GM18858 (cell line): ENCODE measurements around the gene ACAP3.
"Not testable (repeated sequence)": the region's sequence is repeated elsewhere in the genome, so short reads cannot be mapped to it uniquely, and the experiment has no call there.

Source experiments
- ATAC-seq: cut with Tn5 transposase; IDR thresholded peaks from one replicate; pipeline ENCODE4 v1.9.1; 2021; ENCODE audit not compliant: unreplicated experiment

Gene ACAP3

DNA sequence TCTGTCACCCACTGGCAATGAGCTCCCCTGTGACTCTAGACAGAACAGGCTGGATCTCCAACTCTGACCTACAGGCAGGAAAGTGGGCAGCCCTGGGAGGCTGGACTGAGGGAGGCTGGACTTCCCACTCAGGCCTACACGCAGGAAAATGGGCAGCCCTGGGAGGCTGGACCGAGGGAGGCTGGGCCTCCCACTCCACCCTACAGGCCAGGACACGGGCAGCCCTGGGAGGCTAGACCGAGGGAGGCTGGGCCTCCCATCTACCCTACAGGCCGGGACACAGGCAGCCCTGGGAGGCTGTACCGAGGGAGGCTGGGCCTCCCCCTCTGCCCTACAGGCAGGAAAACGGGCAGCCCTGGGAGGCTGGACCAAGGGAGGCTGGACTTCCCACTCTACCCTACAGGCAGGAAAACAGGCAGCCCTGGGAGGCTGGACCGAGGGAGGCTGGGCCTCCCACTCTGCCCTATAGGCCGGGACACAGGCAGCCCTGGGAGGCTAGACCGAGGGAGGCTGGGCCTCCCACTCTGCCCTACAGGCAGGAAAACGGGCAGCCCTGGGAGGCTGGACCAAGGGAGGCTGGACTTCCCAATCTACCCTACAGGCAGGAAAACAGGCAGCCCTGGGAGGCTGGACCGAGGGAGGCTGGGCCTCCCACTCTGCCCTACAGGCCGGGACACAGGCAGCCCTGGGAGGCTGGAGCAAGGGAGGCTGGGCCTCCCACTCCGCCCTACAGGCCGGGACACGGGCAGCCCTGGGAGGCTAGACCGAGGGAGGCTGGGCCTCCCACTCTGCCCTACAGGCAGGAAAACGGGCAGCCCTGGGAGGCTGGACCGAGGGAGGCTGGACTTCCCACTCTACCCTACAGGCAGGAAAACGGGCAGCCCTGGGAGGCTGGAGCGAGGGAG lies 59.5 kb downstream of the ACAP3 start:
- ATAC-seq = not testable (repeated sequence)

DNA sequence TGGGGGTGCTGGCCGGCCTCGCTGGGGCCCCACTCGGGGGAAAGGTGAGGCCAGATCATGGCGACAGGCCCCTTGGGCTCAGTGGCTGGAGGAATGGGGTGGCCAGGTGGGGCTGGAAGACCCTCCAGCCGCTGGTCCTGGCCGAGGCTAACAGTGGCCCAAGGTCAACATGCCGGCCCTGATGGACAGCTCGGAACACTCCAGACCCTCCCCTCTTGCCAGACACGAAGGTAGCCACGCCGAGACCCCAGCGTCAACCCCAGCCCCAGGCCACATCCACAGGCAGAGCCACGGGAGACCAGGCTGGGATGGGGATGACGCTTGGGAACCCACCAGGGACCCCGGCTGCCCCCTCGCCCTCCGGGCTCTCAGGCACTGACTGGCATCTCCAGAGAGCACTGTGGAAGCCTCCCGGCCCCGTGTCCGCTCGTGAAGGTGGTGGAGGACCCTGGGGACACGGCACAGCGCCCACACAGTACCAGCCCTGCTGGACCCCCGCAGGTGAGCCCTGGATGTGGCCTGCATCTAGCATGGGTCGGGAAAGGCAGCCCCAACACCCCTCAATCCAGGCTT lies 60.3 kb downstream of the ACAP3 start:
- no peak for ATAC-seq

DNA sequence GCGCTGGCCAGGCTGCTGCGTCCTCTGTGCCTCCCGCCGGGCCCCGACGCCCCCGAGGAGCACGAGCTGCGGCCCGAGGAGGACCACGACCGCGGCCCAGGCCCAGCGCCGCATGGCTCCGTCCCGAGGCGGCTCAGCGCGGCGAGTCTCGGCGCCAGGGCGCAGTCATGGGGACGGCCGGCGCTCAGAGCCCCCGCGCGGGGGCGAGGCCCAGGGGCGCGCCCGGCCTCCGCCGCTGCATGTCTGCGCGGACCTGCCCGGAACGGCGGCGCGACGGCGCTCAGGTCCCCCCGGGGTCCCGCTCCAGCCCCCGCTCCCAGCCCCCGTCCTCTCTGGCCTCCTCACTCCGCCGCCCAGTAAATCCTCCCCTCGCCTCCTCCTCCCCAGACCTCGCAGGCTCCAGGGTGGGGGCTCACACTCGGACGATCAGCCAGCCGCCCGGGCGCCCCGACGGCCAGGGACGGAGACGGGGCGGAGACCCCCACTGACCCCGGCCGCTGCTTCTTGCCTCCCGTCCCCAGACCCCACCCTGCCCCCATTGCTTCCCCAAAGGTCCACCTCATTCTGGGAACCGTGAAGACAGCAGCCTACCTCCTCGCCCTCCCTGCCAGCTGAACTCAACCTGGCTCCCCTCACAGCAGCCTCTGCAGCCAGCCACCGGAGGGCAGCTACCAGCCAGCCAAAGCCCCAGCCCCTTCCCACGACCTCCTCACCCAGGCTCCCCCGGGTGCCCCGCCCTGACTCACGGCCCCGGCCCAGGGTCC lies 61.0 kb downstream of the ACAP3 start, which contains the start of gene C1QTNF12:
C1QTNF12 (minus strand) TSS at position 146 of the 764 bp plus-strand sequence; CDS start at position 114, 32 bp downstream.
- ATAC-seq = no peak

DNA sequence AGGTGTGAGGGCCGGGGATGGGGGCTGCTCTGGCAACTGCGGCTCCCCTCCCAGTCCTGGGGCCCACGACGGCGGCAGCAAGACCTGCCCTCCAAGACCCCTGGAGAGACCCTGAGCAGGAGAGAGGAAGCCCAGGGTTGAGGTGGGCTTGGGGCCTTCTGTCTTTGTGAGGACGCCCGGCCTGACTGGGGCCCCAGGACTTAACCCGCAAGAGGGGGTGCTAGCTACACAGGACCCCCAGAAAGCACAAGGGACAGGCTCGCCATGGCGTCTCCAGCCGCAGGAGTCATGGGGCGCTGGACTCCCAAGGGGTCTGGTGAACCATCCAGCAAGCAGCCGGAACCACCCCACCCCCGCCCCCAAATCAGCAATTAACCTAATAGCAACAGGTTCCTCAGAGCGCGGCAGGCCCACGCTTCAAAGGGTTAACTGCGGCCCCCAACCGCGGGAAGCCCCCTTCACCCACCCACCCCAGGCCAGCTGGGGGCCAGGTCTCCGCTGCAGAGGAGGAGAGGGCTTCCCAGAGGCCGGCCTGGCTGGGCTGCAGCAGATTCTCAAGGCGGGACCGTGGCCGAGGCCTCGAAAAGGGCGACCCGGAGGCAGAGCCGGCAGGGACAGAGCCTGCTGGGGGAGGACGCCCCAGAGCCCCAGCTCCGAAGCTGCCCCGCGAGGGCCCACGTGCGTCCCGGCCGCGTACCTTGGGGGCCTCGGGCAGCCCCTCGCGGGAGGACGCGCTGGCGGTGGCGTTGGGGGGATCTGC lies 61.7 kb downstream of the ACAP3 start:
- ATAC-seq = no peak

DNA sequence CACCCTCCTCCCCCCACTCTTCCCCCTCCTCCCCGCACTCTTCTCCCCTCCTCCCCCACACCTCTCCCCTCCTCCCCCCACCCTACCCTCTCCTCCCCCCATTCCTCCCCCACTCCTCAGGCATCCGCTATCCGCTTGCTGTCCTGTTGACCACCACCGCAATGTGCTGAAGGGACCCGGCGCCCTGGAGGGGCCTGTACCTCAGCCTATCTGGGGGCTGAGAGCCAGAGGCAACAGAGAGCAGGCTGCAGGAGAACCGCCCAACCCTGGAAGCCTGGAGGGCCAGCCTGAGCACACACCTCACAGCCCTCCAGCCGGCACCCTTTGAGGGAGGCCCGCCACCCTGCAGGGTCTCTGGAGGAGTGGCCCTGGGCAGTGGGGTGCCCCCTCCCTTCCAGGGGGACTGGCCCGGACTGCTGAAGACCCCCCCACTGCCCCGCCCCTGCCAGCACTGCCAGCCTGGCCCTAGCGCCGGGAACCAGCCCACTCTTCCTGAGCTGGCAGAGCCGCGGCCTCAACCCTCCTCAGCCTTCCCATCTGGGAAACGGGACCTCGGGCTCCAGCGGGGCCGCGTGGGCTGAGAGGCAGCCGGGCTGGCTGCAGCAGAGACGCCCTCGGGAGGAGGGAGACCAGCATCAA lies 62.4 kb downstream of the ACAP3 start:
- ATAC-seq = no peak

DNA sequence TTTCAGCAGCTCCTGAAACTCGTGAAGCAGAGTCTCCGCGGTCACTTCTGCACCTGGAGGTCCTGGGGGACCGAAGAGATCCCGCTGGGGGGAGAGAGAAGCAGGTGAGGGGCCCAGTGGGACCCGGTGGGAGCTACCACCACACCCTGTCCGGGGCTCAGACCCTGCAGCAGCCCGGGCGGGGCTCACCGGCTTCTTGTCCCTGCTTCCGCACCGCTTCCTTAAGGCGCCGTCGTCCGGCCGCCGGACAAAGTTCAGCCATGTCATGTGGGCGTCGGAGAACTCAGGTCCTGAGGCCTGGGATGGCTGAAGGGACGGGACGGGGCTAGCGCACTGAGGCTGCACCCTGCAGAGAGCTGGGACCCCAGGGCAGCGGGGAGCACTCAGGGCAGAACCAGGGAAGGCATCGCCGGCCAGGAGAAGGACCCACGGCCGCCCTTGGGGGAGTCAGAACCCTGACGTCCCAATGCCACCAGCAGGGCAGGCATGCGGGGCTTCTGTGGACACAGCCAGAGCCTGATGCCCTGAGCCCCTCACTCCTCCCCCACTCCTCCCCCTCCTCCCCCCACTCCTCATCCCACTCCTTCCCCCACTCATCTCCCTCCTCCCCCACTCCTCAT lies 63.4 kb downstream of the ACAP3 start:
- no peak for ATAC-seq

DNA sequence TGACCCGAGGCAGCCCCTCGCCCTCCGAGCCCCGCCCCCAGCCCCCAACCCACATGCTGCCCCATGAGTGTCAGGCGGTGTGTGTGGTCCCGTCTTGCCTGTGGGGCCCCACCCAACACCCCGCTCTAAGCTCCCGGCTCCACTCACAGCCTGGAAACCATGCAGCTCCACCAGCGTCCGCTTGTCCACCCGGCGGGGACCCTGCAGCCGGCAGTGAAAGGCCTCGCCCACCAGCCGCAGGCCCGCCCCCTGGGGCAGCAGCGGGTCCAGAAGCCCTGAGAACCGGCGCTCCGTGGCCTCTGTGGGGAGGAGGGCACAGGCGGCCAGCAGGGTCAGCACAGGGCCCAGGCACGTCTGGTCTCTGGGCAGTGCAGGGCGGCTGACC lies 63.9 kb downstream of the ACAP3 start:
- no peak for ATAC-seq

DNA sequence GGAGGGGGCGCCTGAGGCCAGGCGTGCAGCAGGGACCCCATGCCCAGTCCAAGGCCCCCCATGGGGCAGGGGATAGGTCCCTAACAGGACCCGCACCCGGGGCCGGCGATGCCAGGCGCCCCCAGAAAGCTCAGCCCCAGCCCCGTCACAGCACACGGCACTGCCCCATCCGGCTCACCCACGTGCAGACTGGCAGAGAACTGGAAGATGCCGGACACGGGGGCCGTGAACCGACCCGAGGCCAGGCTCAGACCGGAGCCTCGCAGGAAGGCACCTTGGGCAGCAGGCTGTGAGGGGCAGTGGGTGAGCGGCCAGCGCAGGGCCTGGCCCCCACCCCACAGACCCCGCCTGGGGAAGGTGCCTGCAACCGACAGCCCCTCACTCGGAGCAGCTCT lies 64.5 kb downstream of the ACAP3 start:
- ATAC-seq = no peak

DNA sequence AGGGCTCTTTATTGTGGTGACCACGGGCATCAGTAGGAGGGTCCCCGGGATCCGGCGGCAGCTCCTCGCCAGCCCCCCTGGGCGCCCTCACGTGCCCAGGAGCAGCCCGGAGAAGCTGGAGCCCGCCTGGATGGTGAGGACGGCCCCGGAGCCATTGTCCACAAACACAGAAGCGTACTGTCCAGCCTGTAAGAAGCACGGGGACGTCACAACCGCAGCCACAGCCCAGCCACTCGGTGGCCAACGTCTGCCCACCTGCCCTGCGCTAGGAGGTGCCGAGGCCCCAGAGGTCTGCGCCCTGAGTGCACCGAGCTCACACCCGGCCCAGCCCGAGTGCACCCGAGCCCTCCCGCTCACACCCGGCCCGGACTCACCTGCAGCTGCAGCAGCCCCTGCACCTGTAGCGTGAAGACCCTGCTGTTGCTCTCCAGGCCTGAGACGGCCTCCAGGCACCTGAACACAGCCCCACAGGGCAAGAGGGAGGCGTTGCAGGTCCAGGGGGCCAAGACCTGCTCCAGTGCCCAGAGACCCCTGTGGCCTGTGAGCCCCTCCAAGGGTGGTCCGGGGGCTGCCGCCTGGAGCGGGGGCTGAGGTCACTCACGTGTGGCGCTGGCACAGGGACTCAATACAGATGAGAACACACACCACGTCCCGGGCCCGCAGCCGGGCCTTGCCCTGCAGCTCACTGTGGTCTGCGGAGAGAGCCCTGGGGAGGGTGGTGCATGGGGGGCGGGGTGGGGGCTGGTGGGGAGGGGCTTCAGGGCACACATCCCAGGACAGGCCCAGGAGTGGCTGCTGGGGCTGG lies 65.1 kb downstream of the ACAP3 start:
- no peak for ATAC-seq
